Endothelial cell of umbilical vein (primary cell): ENCODE measurements around the gene ZBTB20. TPM values are rescaled to one million over a fixed set of nuclear protein-coding genes. Genes with fewer than 3 reads are reported as not detected.

Experiments
- BruUV-seq: library from RNA; stranded (reverse); fragments of 400-500 nt; replicated peaks from 2 replicates; lab custom pipeline; 2021; lab: Mats Ljungman, UMichigan
- CTCF ChIA-PET: fragments of 300-600, 350-600 bp; sonication (Branson Sonifier 250); formaldehyde crosslinking; loops from one replicate; lab custom pipeline; 2021; ENCODE audit warnings: antibody characterized with exemption, inconsistent platforms; lab: Charles Lee
- POLR2A ChIA-PET: fragments of 300-600, 350-600 bp; sonication (Branson Sonifier 250); formaldehyde crosslinking; loops from one replicate; lab custom pipeline; 2021; ENCODE audit warnings: antibody characterized with exemption, inconsistent platforms; lab: Charles Lee
- DNase-seq: peaks from one replicate; pipeline ENCODE4 v3.0.0-alpha.2; 2011; ENCODE audit warnings: low read depth, low spot score
- FAIRE-seq: peaks from 2 replicates; lab custom pipeline; 2011; peaks lifted over from hg19 to GRCh38; lab: Jason Lieb, UNC
- H2AFZ ChIP-seq: 2 replicates; pipeline ENCODE4 v1.6.0; 2012; ENCODE audit warnings: low read depth, low read length, control low read depth, inconsistent platforms
- H3K27ac ChIP-seq: 2 replicates; pipeline ENCODE4 v1.5.1; 2011; ENCODE audit warnings: low read depth, mild to moderate bottlenecking, control low read depth, low read length, moderate library complexity; ENCODE audit not compliant: insufficient read depth
- H3K27me3 ChIP-seq, 2 experiments: 2 replicates each; pipeline versions ENCODE4 v1.6.0 to v1.6.1; 2011; ENCODE audit warnings: low read length in 2 of 2, mixed read lengths in 1 of 2; ENCODE audit not compliant: control insufficient read depth in 2 of 2, insufficient read depth in 2 of 2
- H3K36me3 ChIP-seq, 2 experiments: 2 replicates in 1 of 2; 3 replicates in 1 of 2; pipeline ENCODE4 v1.5.1; 2011; ENCODE audit warnings: low read length in 2 of 2, mild to moderate bottlenecking in 1 of 2, moderate library complexity in 1 of 2; ENCODE audit not compliant: control insufficient read depth in 2 of 2, insufficient read depth in 2 of 2; ENCODE audit errors: extremely low read depth in 1 of 2
- H3K4me1 ChIP-seq: 3 replicates; pipeline ENCODE4 v1.5.1; 2011; ENCODE audit warnings: mild to moderate bottlenecking, low read length; ENCODE audit not compliant: control insufficient read depth, insufficient read depth; ENCODE audit errors: extremely low read depth
- H3K4me2 ChIP-seq: 2 replicates; pipeline ENCODE4 v1.6.1; 2011; ENCODE audit warnings: low read length, control low read depth, mixed read lengths; ENCODE audit not compliant: insufficient read depth
- H3K4me3 ChIP-seq, 3 experiments: fragments of 200-600 bp in 1 of 3; sonication (generic), shearing (Covaris generic) in 1 of 3; replicated peaks in 1 of 3; 2 replicates each; pipeline ENCODE4 v1.5.1; 2011 to 2016; ENCODE audit warnings: control low read depth in 3 of 3, low read length in 3 of 3, mild to moderate bottlenecking in 2 of 3, inconsistent platforms in 1 of 3, low read depth in 1 of 3, moderate library complexity in 1 of 3; ENCODE audit not compliant: insufficient read depth in 1 of 3
- H3K79me2 ChIP-seq: 2 replicates; pipeline ENCODE4 v1.6.0; 2012; ENCODE audit warnings: low read length, inconsistent platforms; ENCODE audit not compliant: control insufficient read depth, insufficient read depth
- H3K9ac ChIP-seq: replicated peaks from 2 replicates; pipeline ENCODE3; 2011; ENCODE audit warnings: low read length, control low read depth; ENCODE audit not compliant: insufficient read depth; ENCODE audit errors: extremely low read depth
- H3K9me1 ChIP-seq: replicated peaks from 3 replicates; pipeline ENCODE4 v1.6.0; 2011; ENCODE audit warnings: mild to moderate bottlenecking, low read length; ENCODE audit not compliant: control insufficient read depth, insufficient read depth; ENCODE audit errors: extremely low read depth
- H3K9me3 ChIP-seq: replicated peaks from 2 replicates; pipeline ENCODE4 v1.5.1; 2012; ENCODE audit warnings: low read length, inconsistent platforms; ENCODE audit not compliant: control insufficient read depth, insufficient read depth
- H4K20me1 ChIP-seq: replicated peaks from 2 replicates; pipeline ENCODE3; 2011; ENCODE audit warnings: mild to moderate bottlenecking, low read length; ENCODE audit not compliant: control insufficient read depth, insufficient read depth; ENCODE audit errors: extremely low read depth
- EZH2 ChIP-seq: IDR thresholded peaks from 2 replicates; pipeline ENCODE4 v1.6.1; 2012; ENCODE audit warnings: borderline replicate concordance, low read depth, mild to moderate bottlenecking, moderate library complexity, low read length, inconsistent platforms; ENCODE audit not compliant: severe bottlenecking
- GATA2 ChIP-seq: IDR thresholded peaks from 2 replicates; pipeline ENCODE4 v1.7.0; 2011; ENCODE audit warnings: low read depth, mild to moderate bottlenecking, moderate library complexity, mixed read lengths, low read length; ENCODE audit not compliant: insufficient read length, insufficient read depth
- JUN ChIP-seq: IDR thresholded peaks from 2 replicates; pipeline ENCODE4 v1.6.1; 2011; ENCODE audit warnings: borderline replicate concordance, low read depth; ENCODE audit not compliant: insufficient read length, insufficient read depth
- MYC ChIP-seq: IDR thresholded peaks from one replicate; pipeline ENCODE4 v1.6.1; 2011; ENCODE audit warnings: mild to moderate bottlenecking, low read depth, low read length
- dilution Hi-C: fragments of 300-500 bp; cut with MboI; formaldehyde crosslinking; loops from one replicate; pipeline ENCODE4 v1.15.0; 2019; ENCODE audit warnings: low sequenced_read_pairs; ENCODE audit not compliant: extremely low pct_ligation_motif_present
- intact Hi-C: fragments of 100-400 bp; cut with micrococcal nuclease; formaldehyde crosslinking; loops from one replicate; pipeline ENCODE4 v1.10.0; 2022
- polyA plus RNA-seq, 4 experiments: library from polyadenylated mRNA; depleted of rRNA in 3 of 4; stranded (reverse) in 3 of 4; unstranded in 1 of 4; fragments of >200 nt; gene quantifications; 2 replicates each; pipeline versions ENCODE4 v1.2.1 to v1.2.3, GENCODE V29; 2011 to 2012; ENCODE audit warnings: missing spikeins in 1 of 4
- total RNA-seq: library from RNA; stranded (reverse); gene quantifications from 2 replicates; pipeline ENCODE4 v1.2.3, GENCODE V29; 2021
- TF ChIP-seq, protein P1 (sequence below), 2 donors: IDR thresholded peaks; 1 replicate in 1 of 2; 2 replicates in 1 of 2; pipeline ENCODE4 v1.5.1; 2011; ENCODE audit warnings: low read length in 2 of 2, mild to moderate bottlenecking in 2 of 2, moderate library complexity in 2 of 2, control low read depth in 1 of 2, inconsistent platforms in 1 of 2, low read depth in 1 of 2; ENCODE audit not compliant: insufficient read depth in 1 of 2; ENCODE audit errors: extremely low read depth in 1 of 2

Gene ZBTB20
- total and polyA plus RNA-seq, 2 donors (not counting 3 experiments of a cell fraction or from before 2014, with no cell fraction given): 2.1 to 20.5 TPM

DNA sequence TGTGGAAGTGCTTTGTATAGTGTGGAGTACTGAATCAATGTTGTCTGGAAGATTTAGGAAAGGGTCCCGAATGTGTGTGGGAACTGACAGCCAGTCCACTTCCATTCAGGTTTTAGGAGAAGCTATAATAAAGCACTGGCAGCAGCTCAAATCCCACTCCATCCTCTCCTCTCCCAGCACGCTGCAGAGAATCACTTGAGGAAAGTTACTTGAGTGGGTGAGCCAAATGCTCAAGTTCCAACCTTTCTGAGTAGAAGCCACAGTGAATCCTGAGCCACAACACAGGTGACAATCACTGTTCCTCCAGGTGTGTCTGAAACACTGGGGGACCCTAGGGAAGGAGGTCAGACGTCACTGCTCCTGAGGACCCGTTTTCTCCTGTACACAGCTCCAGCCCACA, 746.7 kb downstream of the ZBTB20 start:
- no peaks in the 10 kb centered on the region for H3K9me3 ChIP-seq
- intact Hi-C loops (no loop called here), dilution Hi-C loops (no loop called here)
- no peaks in the 10 kb centered on the region for H3K79me2 ChIP-seq
- POLR2A ChIA-PET: interaction anchor here (0.6 kb wide), 1 partner anchor 314 kb away, joined by 4 read pairs; no protein-coding TSS in a partner anchor
- H3K27ac ChIP-seq: no peak overlapping the region
- H3K9ac ChIP-seq: no peak overlapping the region
- H3K4me1 ChIP-seq: peaks cover 6% of the 10 kb centered on the region
- H3K4me3 ChIP-seq: no peak overlapping the region
- H4K20me1 ChIP-seq: no peaks in the 10 kb centered on the region
- CTCF ChIA-PET: interaction anchor here (0.8 to 2.9 kb wide), 3 partner anchors 9 to 18 kb away, joined by 3 to 16 read pairs (median 8); no protein-coding TSS in a partner anchor
- BruUV-seq: no TSS peak
- no peaks in the 10 kb centered on the region for H3K27me3 ChIP-seq
- DNase-seq: no peak
- H3K9me1 ChIP-seq: no peaks in the 10 kb centered on the region
- FAIRE-seq: no peak
- H3K4me2 ChIP-seq: no peak overlapping the region
- TF ChIP-seq JUN (no peak), GATA2 (no peak), EZH2 (no peak)
- TF ChIP-seq, protein P1, sequence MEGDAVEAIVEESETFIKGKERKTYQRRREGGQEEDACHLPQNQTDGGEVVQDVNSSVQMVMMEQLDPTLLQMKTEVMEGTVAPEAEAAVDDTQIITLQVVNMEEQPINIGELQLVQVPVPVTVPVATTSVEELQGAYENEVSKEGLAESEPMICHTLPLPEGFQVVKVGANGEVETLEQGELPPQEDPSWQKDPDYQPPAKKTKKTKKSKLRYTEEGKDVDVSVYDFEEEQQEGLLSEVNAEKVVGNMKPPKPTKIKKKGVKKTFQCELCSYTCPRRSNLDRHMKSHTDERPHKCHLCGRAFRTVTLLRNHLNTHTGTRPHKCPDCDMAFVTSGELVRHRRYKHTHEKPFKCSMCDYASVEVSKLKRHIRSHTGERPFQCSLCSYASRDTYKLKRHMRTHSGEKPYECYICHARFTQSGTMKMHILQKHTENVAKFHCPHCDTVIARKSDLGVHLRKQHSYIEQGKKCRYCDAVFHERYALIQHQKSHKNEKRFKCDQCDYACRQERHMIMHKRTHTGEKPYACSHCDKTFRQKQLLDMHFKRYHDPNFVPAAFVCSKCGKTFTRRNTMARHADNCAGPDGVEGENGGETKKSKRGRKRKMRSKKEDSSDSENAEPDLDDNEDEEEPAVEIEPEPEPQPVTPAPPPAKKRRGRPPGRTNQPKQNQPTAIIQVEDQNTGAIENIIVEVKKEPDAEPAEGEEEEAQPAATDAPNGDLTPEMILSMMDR (IDR thresholded peaks at IDR 0.05; ENCODE audit: extremely low read depth in 1 of 2, insufficient read depth in 1 of 2, low read depth in 1 of 2, low read length in 2 of 2): no peak
- no peak overlapping the region for H2AFZ ChIP-seq
- no peaks in the 10 kb centered on the region for H3K36me3 ChIP-seq

DNA sequence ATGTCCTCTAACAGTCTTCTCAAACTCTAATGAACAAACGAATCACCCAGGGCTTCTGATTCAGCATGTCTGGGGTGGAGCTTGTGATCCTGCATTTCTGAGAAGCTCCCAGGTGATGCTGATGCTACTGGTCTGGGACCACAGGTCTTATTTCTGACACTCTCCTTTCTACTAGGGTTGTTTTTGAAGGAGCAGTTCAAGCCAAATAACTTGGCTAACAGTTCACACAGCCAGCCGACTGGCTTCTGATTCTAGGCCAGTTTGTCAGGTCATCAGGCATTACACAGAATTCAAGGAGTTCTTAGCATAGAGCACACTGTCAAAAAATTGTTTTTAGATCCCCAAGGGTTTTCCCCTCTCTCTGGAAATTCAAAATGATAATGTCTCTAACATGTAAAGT, 752.5 kb downstream of the ZBTB20 start:
- Histone ChIP-seq H3K27me3 (no peaks in the 10 kb centered on the region), H3K79me2 (no peaks in the 10 kb centered on the region), H2AFZ (no peak overlapping the region), H3K9ac (no peak overlapping the region), H3K9me1 (no peaks in the 10 kb centered on the region), H3K9me3 (no peaks in the 10 kb centered on the region), H4K20me1 (no peaks in the 10 kb centered on the region), H3K4me1 (no peaks in the 10 kb centered on the region), H3K36me3 (no peaks in the 10 kb centered on the region), H3K4me3 (no peak overlapping the region), H3K4me2 (no peak overlapping the region), H3K27ac (no peak overlapping the region)
- ChIA-PET POLR2A (no interaction called here), CTCF (interaction anchor here (0.8 to 4.0 kb wide), 5 partner anchors 10 to 512 kb away, joined by 3 to 25 read pairs (median 3); no protein-coding TSS in a partner anchor)
- no peak for DNase-seq
- no peak for TF ChIP-seq JUN
- TF ChIP-seq MYC: no peak
- TF ChIP-seq GATA2: no peak
- TF ChIP-seq EZH2: no peak
- intact Hi-C loops: no loop called here
- dilution Hi-C loops: no loop called here
- no TSS peak for BruUV-seq
- FAIRE-seq: no peak
